Measurements from ENCODE around the gene HBQ1. TPM values are rescaled to one million over a fixed set of nuclear protein-coding genes. Genes with fewer than 3 reads are reported as not detected.

Gene HBQ1
- total RNA-seq, 2 donors from 2014 or later, result not detected

DNA sequence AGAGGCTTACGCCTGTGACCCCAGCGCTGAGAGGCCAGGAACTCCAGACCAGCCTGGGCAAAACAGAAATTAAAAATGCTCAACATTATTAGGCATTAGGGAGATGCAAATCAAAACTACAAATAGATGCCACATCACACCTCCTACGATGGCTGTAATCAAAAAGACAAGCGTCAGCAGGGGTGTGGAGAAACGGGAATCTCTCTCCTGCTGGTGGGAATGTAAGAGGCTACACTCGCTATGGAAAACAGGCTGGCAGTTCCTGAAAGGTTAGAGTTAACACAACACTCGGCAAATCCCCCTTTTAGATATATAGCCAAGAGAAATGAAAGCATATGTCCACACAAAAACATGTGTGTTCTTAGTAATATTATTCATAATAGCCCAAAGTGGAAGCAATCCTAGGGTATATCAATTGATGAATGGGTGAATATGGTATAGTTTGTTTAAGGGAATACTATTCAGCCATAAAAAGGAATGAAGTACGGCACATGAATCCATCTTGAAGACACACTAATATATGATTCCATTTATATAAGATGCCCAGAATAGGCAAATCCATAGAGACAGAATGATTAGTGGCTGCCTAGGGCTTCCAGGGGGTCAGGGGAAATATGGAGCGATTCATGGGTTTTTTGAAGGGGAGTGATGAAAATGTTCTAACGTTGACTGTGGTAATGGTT is 39.9 kb upstream of the HBQ1 start:
- TF ChIP-seq, protein P1, sequence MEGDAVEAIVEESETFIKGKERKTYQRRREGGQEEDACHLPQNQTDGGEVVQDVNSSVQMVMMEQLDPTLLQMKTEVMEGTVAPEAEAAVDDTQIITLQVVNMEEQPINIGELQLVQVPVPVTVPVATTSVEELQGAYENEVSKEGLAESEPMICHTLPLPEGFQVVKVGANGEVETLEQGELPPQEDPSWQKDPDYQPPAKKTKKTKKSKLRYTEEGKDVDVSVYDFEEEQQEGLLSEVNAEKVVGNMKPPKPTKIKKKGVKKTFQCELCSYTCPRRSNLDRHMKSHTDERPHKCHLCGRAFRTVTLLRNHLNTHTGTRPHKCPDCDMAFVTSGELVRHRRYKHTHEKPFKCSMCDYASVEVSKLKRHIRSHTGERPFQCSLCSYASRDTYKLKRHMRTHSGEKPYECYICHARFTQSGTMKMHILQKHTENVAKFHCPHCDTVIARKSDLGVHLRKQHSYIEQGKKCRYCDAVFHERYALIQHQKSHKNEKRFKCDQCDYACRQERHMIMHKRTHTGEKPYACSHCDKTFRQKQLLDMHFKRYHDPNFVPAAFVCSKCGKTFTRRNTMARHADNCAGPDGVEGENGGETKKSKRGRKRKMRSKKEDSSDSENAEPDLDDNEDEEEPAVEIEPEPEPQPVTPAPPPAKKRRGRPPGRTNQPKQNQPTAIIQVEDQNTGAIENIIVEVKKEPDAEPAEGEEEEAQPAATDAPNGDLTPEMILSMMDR (IDR thresholded peaks at IDR 0.05), result no peak
- no peak for DNase-seq (ENCODE audit: low spot score)

DNA sequence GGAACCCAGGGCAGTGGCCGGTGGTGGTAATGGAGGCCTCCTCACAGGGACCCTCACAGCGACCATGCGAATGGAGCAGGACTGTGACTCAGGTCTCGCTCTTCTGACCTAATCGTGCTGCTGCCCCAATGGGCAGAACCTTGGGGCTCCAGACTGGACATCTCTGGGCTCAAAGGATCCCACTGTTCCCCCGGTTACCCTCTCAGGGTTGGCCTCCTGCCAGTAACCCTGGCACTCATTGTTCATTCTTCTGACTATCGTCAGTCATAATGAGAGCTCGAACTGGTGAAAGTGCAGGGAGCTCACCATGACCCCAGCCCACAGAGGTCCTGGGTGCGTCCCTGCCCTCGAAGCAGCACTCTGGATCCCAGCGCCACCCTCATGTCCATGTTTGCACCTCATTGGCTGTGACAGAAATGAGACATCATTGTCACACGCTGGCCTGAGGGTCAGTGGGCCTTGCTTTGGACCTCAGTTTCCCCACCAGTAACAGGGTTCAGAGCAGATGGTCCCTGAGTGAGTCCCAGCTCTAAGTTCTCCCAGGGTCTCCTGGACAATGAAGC is 37.8 kb upstream of the HBQ1 start:
- Histone ChIP-seq H3K27me3 (replicated peaks; ENCODE audit: insufficient read depth) (no peaks in the 10 kb centered on the region), H3K27ac (no peak overlapping the region), H3K9me3 (no peaks in the 10 kb centered on the region), H3K4me3 (no peak overlapping the region), H3K4me1 (ENCODE audit: control insufficient read depth in 1 of 2, low read depth in 2 of 2) (peaks cover 5% of the 10 kb centered on the region in 2 donors), H3K36me3 (no peaks in the 10 kb centered on the region)
- TF ChIP-seq, protein P1 (IDR thresholded peaks at IDR 0.05), result no peak
- ATAC-seq (ENCODE audit: insufficient number of reproducible peaks, low FRiP score, low read depth) (no peak), DNase-seq (ENCODE audit: low spot score) (no peak)

More for the DNA sequence above, 39.9 kb upstream of the HBQ1 start:
- Histone ChIP-seq H3K4me1 (ENCODE audit: control insufficient read depth in 1 of 2, low read depth in 2 of 2) (peaks cover 5 to 10% of the 10 kb centered on the region in 2 donors), H3K4me3 (no peak overlapping the region), H3K27ac (no peak overlapping the region), H3K9me3 (no peaks in the 10 kb centered on the region), H3K27me3 (replicated peaks; ENCODE audit: insufficient read depth) (no peaks in the 10 kb centered on the region), H3K36me3 (no peaks in the 10 kb centered on the region)
- no peak for ATAC-seq (ENCODE audit: insufficient number of reproducible peaks, low FRiP score, low read depth)

GRCh38 chr16:143047-143446 is 37.2 kb upstream of the HBQ1 start:
- ATAC-seq (ENCODE audit: insufficient number of reproducible peaks, low FRiP score, low read depth), result no peak
- no peaks in the 10 kb centered on the region for H3K9me3 ChIP-seq
- H3K36me3 ChIP-seq, result no peaks in the 10 kb centered on the region
- no peaks in the 10 kb centered on the region for H3K4me1 ChIP-seq (ENCODE audit: control insufficient read depth in 1 of 2, low read depth in 2 of 2)
- TF ChIP-seq, protein P1 (IDR thresholded peaks at IDR 0.05), result no peak
- H3K4me3 ChIP-seq, result no peak overlapping the region
- H3K27me3 ChIP-seq (replicated peaks; ENCODE audit: insufficient read depth), result no peaks in the 10 kb centered on the region
- no peak for DNase-seq (ENCODE audit: low spot score)
- H3K27ac ChIP-seq, result no peak overlapping the region

DNA sequence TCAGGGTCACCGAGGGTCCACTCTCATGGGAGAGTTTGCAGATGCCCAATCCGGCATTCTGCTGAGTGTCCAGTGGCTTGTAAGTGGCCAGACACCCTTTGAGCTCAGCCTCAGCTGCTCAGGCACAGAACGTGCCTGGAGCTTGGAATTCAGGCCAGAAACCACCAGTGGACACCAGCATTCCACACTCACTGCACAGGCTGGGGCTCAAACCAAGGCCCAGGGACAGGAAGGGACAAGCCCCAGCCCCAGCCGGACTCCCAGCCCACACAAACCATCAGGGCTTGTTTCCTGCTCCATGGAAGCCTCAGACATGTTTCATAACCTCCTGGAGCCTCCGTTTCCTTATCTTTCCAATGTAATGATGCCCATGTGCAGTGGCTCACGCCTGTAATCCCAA is 36.8 kb upstream of the HBQ1 start:
- DNase-seq (ENCODE audit: low spot score) (no peak), ATAC-seq (ENCODE audit: insufficient number of reproducible peaks, low FRiP score, low read depth) (no peak)
- Histone ChIP-seq H3K4me3 (no peak overlapping the region), H3K27ac (no peak overlapping the region), H3K4me1 (ENCODE audit: control insufficient read depth in 1 of 2, low read depth in 2 of 2) (no peaks in the 10 kb centered on the region), H3K9me3 (no peaks in the 10 kb centered on the region), H3K27me3 (replicated peaks; ENCODE audit: insufficient read depth) (no peaks in the 10 kb centered on the region), H3K36me3 (no peaks in the 10 kb centered on the region)
- TF ChIP-seq, protein P1 (IDR thresholded peaks at IDR 0.05), result no peak

- no peak overlapping the region for H3K27ac ChIP-seq
- no peak for DNase-seq (ENCODE audit: low spot score)
These were observed 35.4 kb upstream of the HBQ1 start for GRCh38 chr16:144797-145252.

More at GRCh38 chr16:144797-145252, 35.4 kb upstream of the HBQ1 start:
- no peak overlapping the region for H3K4me3 ChIP-seq
- H3K4me1 ChIP-seq (ENCODE audit: control insufficient read depth in 1 of 2, low read depth in 2 of 2), result no peaks in the 10 kb centered on the region
- H3K27me3 ChIP-seq (replicated peaks; ENCODE audit: insufficient read depth), result no peaks in the 10 kb centered on the region
- TF ChIP-seq, protein P1 (IDR thresholded peaks at IDR 0.05), result no peak
- no peak for ATAC-seq (ENCODE audit: insufficient number of reproducible peaks, low FRiP score, low read depth)
- H3K9me3 ChIP-seq, result no peaks in the 10 kb centered on the region
- H3K36me3 ChIP-seq, result no peaks in the 10 kb centered on the region
